ENCODE results near the gene FLAD1.

Gene FLAD1

DNA sequence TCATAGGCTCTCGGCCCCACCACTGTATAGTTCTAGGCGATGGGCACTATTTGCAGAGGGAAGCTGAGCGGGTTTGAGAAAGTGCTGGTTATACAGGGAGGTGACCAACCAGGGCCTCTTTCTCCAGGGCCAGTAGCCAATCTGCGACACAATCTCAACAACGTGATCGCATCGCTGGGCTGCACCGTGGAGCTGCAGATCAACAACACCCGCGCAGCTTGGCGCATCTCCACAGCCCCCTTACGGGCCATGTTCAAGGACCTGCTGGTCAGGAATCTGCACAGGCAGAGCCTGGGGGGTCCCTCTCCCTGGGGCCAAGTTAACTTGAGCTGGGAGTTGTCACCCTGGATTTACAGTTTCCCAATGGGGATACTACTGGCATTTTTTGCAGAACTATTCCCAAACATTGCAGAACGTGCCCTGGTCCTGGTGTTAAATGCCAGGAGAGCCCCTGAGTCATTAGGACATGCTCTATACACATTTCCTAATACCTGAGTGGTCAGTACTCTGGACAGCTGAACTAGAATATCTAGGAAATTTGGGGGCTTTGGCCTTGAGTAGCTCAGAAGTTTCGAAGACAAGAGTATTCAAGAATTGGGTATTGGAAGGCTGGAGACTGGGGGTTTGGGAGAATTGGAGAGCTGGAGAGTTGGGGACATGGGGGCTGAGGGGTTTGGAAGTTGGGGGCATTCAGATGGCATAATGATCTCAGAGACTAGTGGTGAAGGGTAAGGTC lies 57.4 kb downstream of the FLAD1 start:
- DNase-seq = no peak
